Measurements from ENCODE around the gene MAG.

The MAG gene

DNA sequence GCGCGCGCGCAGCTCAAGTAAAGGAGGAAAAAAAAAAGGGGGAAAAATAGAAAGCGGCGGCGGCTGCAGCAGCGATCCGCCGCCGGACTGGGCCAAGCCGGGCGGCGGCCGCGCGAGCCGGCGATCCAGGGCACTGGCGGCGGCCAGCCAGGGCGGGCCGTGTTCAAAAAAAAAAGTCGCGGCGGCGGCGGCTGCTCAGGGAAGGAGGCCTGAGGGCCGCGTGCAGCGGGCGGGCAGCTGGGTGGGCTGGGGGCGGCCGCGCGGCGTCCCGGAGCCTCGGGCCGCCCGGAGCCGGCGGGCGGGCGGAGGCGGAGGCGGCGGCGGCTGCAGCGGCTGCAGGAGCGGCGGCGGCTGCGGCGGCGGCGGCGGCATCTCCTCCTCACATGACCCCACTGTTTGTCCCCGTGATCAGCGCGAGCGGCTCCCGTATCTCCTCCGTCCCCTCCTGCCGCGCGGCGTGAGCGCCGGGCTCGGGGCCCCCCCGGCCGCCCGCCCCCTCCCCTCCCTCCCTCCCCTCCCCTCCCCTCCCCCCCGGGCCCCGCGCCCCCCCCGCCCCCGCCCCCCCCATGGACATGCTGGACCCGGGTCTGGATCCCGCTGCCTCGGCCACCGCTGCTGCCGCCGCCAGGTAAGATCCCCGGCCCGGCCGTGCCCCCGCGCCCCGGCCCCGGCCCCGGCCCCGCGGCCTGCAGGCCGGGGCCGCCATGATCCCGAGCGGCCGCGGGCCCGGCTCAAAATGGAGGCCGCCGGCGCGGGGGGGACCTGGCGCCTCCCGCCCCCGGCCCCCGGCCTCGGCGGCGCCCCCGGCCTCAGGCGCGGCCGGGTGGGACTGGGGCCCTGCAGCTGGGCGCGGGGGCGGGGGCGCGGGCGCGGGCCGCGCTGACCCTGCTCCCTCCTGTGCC, 23.2 kb upstream of the MAG start, which contains the start of gene USF2 (continued):
- TF ChIP-seq, protein P1, sequence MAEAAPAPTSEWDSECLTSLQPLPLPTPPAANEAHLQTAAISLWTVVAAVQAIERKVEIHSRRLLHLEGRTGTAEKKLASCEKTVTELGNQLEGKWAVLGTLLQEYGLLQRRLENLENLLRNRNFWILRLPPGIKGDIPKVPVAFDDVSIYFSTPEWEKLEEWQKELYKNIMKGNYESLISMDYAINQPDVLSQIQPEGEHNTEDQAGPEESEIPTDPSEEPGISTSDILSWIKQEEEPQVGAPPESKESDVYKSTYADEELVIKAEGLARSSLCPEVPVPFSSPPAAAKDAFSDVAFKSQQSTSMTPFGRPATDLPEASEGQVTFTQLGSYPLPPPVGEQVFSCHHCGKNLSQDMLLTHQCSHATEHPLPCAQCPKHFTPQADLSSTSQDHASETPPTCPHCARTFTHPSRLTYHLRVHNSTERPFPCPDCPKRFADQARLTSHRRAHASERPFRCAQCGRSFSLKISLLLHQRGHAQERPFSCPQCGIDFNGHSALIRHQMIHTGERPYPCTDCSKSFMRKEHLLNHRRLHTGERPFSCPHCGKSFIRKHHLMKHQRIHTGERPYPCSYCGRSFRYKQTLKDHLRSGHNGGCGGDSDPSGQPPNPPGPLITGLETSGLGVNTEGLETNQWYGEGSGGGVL (tag by site-specific recombination; IDR thresholded peaks at IDR 0.05), result 0 out of 2 replicates have a peak, but pooled peaks have one; percentile 31
- TF ChIP-seq ZNF121 (tag by site-specific recombination; IDR thresholded peaks at IDR 0.05), result no peak

- POLR2A ChIA-PET, result interaction anchor here (0.9 to 2.5 kb wide), 4 partner anchors 9 to 471 kb away, joined by 3 to 17 read pairs (median 3); no protein-coding TSS in a partner anchor
- peak; percentile 64 for TF ChIP-seq ZNF341 (tag by site-specific recombination; IDR thresholded peaks at IDR 0.05; ENCODE audit: low read depth)
- TF ChIP-seq, protein P2, sequence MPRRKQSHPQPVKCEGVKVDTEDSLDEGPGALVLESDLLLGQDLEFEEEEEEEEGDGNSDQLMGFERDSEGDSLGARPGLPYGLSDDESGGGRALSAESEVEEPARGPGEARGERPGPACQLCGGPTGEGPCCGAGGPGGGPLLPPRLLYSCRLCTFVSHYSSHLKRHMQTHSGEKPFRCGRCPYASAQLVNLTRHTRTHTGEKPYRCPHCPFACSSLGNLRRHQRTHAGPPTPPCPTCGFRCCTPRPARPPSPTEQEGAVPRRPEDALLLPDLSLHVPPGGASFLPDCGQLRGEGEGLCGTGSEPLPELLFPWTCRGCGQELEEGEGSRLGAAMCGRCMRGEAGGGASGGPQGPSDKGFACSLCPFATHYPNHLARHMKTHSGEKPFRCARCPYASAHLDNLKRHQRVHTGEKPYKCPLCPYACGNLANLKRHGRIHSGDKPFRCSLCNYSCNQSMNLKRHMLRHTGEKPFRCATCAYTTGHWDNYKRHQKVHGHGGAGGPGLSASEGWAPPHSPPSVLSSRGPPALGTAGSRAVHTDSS (tag by site-specific recombination; IDR thresholded peaks at IDR 0.05), result 0 out of 2 replicates have a peak, but pooled peaks have one; percentile 23
- peak; percentile 81 for TF ChIP-seq ZNF76 (tag by site-specific recombination; IDR thresholded peaks at IDR 0.05; ENCODE audit: borderline replicate concordance, low read depth)
- TF ChIP-seq ZNF558 (tag by site-specific recombination; IDR thresholded peaks at IDR 0.05), result no peak
- TF ChIP-seq HOXD13 (CRISPR knock-in tag; IDR thresholded peaks at IDR 0.05; ENCODE audit: borderline replicate concordance), result no peak
- peak; percentile 87 for TF ChIP-seq ZIC2 (tag by site-specific recombination; IDR thresholded peaks at IDR 0.05)
- no peak for TF ChIP-seq ZNF514 (tag by site-specific recombination; IDR thresholded peaks at IDR 0.05)
- no peak for TF ChIP-seq ZNF707 (tag by site-specific recombination; IDR thresholded peaks at IDR 0.05)
- no peak; the same call in 1 of the 2 replicates for TF ChIP-seq ZNF146 (tag by site-specific recombination; IDR thresholded peaks at IDR 0.05)
- no peak for TF ChIP-seq ZNF704 (tag by site-specific recombination; IDR thresholded peaks at IDR 0.05)
- no peak; the same call in 1 of the 2 replicates for TF ChIP-seq ZBTB21 (tag by site-specific recombination; IDR thresholded peaks at IDR 0.05)
- TF ChIP-seq ZNF140 (tag by site-specific recombination; IDR thresholded peaks at IDR 0.05), result no peak
- TF ChIP-seq ZFP3 (tag by site-specific recombination; IDR thresholded peaks at IDR 0.05; ENCODE audit: low read depth), result no peak
- TF ChIP-seq ZNF302 (tag by site-specific recombination; IDR thresholded peaks at IDR 0.05; ENCODE audit: low read depth), result no peak
- 0 out of 2 replicates have a peak, but pooled peaks have one; percentile 27 for TF ChIP-seq ZBTB48 (tag by site-specific recombination; IDR thresholded peaks at IDR 0.05)
- no peak for TF ChIP-seq ZNF391 (tag by site-specific recombination; IDR thresholded peaks at IDR 0.05; ENCODE audit: borderline replicate concordance, low read depth)
- TF ChIP-seq ZNF155 (tag by site-specific recombination; IDR thresholded peaks at IDR 0.05), result no peak
- no peak for TF ChIP-seq SP3 (tag by site-specific recombination; IDR thresholded peaks at IDR 0.05)
- TF ChIP-seq ZNF133 (tag by site-specific recombination; IDR thresholded peaks at IDR 0.05), result no peak
- no peak for TF ChIP-seq ZNF544 (tag by site-specific recombination; IDR thresholded peaks at IDR 0.05)
- no peak for TF ChIP-seq ZNF211 (tag by site-specific recombination; IDR thresholded peaks at IDR 0.05; ENCODE audit: low read depth)
- TF ChIP-seq ZNF600 (tag by site-specific recombination; IDR thresholded peaks at IDR 0.05), result 0 out of 2 replicates have a peak, but pooled peaks have one; percentile 65
- no peak for TF ChIP-seq RBAK (tag by site-specific recombination; IDR thresholded peaks at IDR 0.05)
- TF ChIP-seq ZNF157 (tag by site-specific recombination; IDR thresholded peaks at IDR 0.05), result no peak
- TF ChIP-seq PRDM6 (tag by site-specific recombination; IDR thresholded peaks at IDR 0.05), result no peak
- no peak; the same call in 1 of the 2 replicates for TF ChIP-seq OSR2 (tag by site-specific recombination; IDR thresholded peaks at IDR 0.05)
These were observed 22.4 kb upstream of the MAG start for GRCh38 chr19:35269438-35270117.

More at GRCh38 chr19:35269438-35270117, 22.4 kb upstream of the MAG start:
- Histone ChIP-seq H3K9me3 (ENCODE audit: control insufficient read depth, insufficient read depth, low read depth, low read length) (no peaks in the 10 kb centered on the region), H3K4me1 (ENCODE audit: control insufficient read depth, insufficient read depth, low read length) (peaks cover 24% of the 10 kb centered on the region), H3K4me3 (ENCODE audit: low read depth, low read length) (peak overlapping the region; percentile 52), H3K36me3 (ENCODE audit: control insufficient read depth in 2 of 2, insufficient read depth in 1 of 2, low read length in 2 of 2) (peaks cover 53 to 68% of the 10 kb centered on the region in 2 experiments), H3K27ac (ENCODE audit: extremely low read depth, low read depth, low read length) (peak overlapping the region; percentile 100)
- CTCF ChIA-PET, result interaction anchor here (0.5 to 2.5 kb wide), 27 partner anchors 9 to 1142 kb away, joined by 3 to 21 read pairs (median 3); partner anchors contain the start of gene HAMP
